Ishikawa (cell line): ENCODE data around the gene FOXK1.

ENCODE experiments used
- CEBPB ChIP-seq: IDR thresholded peaks from 2 replicates; pipeline ENCODE4 v1.6.1; 2012
- EGR1 ChIP-seq: IDR thresholded peaks from 2 replicates; pipeline ENCODE4 v1.6.1; 2012
- EP300 ChIP-seq: IDR thresholded peaks from 2 replicates; pipeline ENCODE4 v1.6.1; 2012; ENCODE audit warnings: borderline replicate concordance
- FOXM1 ChIP-seq: IDR thresholded peaks from 2 replicates; pipeline ENCODE4 v1.6.1; 2012; ENCODE audit warnings: low read depth, borderline replicate concordance
- NFIC ChIP-seq: IDR thresholded peaks from 2 replicates; pipeline ENCODE4 v1.6.1; 2012
- RAD21 ChIP-seq: IDR thresholded peaks from 2 replicates; pipeline ENCODE4 v1.6.1; 2012; ENCODE audit warnings: low read depth
- TAF1 ChIP-seq: IDR thresholded peaks from 2 replicates; pipeline ENCODE4 v1.6.1; 2012; ENCODE audit warnings: low read depth, mild to moderate bottlenecking
- TCF12 ChIP-seq: IDR thresholded peaks from 2 replicates; pipeline ENCODE4 v1.6.1; 2012; ENCODE audit warnings: low read depth
- USF1 ChIP-seq: IDR thresholded peaks from 2 replicates; pipeline ENCODE4 v1.6.1; 2012

DNA sequence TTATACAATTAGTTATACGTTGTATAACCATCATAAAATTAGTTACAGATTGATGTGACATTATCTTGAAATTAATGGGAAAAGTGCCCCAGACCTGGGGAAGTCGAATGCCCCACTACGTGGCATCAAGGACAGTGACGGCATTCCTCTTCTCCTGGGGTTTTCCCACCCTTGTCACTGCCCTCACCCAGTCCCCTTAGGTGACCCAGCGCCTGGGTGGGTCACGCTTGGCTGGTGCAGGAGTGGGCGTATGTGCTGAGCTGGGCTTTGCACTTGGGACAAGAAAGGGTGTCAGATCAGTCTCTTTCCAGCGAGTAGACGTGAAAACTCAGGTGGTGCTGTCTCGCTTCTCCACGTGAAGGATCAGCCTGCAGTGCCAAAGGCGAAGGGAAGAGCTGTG, 7.6 kb downstream of the FOXK1 start:
- TF ChIP-seq EGR1 (no peak), USF1 (no peak), TAF1 (no peak), EP300 (no peak), FOXM1 (no peak), TCF12 (no peak), NFIC (no peak), CEBPB (no peak), RAD21 (no peak)
